SK-N-SH (cell line): Measurements from ENCODE around the gene INPP5A.

Experiments used
- CTCF ChIP-seq: fragments of 200-600 bp; sonication (generic); IDR thresholded peaks from 2 replicates; pipeline ENCODE4 v1.6.1; 2017; ENCODE audit warnings: antibody characterized with exemption, mild to moderate bottlenecking, moderate library complexity
- ELF1 ChIP-seq: IDR thresholded peaks from 2 replicates; pipeline ENCODE4 v1.4.0; 2012
- EP300 ChIP-seq, 2 experiments: IDR thresholded peaks; 2 replicates each; pipeline versions ENCODE4 v1.4.0 to v1.6.1; 2012; ENCODE audit warnings: borderline replicate concordance in 1 of 2, low read depth in 1 of 2, low read length in 1 of 2
- EZH2phosphoT487 ChIP-seq: fragments of 200-600 bp; sonication (generic); IDR thresholded peaks from 2 replicates; pipeline ENCODE4 v1.6.1; 2017; ENCODE audit warnings: low read depth, mixed run types, mild to moderate bottlenecking, antibody characterized with exemption, moderate library complexity, borderline replicate concordance
- GATA2 ChIP-seq: sonication (generic); formaldehyde crosslinking; IDR thresholded peaks from 2 replicates; pipeline ENCODE4 v1.5.0; 2020; ENCODE audit warnings: mild to moderate bottlenecking, missing genetic modification reagents
- POLR2AphosphoS5 ChIP-seq: IDR thresholded peaks from 2 replicates; pipeline ENCODE4 v1.6.1; 2012; ENCODE audit warnings: low read depth, low read length
- RCOR1 ChIP-seq: fragments of 150-350 bp; IDR thresholded peaks from 2 replicates; pipeline ENCODE4 v1.6.1; 2017; ENCODE audit warnings: antibody characterized with exemption, low read length
- REST ChIP-seq: IDR thresholded peaks from 2 replicates; pipeline ENCODE4 v1.6.1; 2012; ENCODE audit warnings: mild to moderate bottlenecking, low read depth, low read length, moderate library complexity
- SMC3 ChIP-seq: IDR thresholded peaks from 2 replicates; pipeline ENCODE4 v1.6.1; 2012; ENCODE audit warnings: low read depth, low read length, improper control_type of control experiment
- TAF1 ChIP-seq: IDR thresholded peaks from 2 replicates; pipeline ENCODE4 v1.6.1; 2012; ENCODE audit warnings: low read depth, mild to moderate bottlenecking, low read length, moderate library complexity, borderline replicate concordance
- YY1 ChIP-seq: IDR thresholded peaks from 2 replicates; pipeline ENCODE4 v1.4.0; 2012; ENCODE audit warnings: low read depth, mild to moderate bottlenecking
- TF ChIP-seq, protein P1 (sequence below): IDR thresholded peaks from 2 replicates; pipeline ENCODE4 v1.4.0; 2012; ENCODE audit warnings: low read depth
- TF ChIP-seq, protein P2 (sequence below): fragments of 150-350 bp; IDR thresholded peaks from 2 replicates; pipeline ENCODE4 v1.6.1; 2017; ENCODE audit warnings: antibody characterized with exemption, low read length, low read depth, borderline replicate concordance

GRCh38 chr10:132814469-132814856 is 276.9 kb downstream of the INPP5A start:
- TF ChIP-seq EZH2phosphoT487 = no peak
- no peak for TF ChIP-seq CTCF
- TF ChIP-seq, protein P1, sequence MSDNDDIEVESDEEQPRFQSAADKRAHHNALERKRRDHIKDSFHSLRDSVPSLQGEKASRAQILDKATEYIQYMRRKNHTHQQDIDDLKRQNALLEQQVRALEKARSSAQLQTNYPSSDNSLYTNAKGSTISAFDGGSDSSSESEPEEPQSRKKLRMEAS = no peak
- TF ChIP-seq ELF1 = no peak
- TF ChIP-seq EP300 (IDR thresholded peaks at IDR 0.05; ENCODE audit: borderline replicate concordance in 1 of 2, low read depth in 1 of 2, low read length in 1 of 2) = no peak
- no peak for TF ChIP-seq POLR2AphosphoS5
- no peak for TF ChIP-seq REST
- no peak for TF ChIP-seq SMC3
- no peak for TF ChIP-seq YY1
- TF ChIP-seq RCOR1 = no peak
- TF ChIP-seq, protein P2, sequence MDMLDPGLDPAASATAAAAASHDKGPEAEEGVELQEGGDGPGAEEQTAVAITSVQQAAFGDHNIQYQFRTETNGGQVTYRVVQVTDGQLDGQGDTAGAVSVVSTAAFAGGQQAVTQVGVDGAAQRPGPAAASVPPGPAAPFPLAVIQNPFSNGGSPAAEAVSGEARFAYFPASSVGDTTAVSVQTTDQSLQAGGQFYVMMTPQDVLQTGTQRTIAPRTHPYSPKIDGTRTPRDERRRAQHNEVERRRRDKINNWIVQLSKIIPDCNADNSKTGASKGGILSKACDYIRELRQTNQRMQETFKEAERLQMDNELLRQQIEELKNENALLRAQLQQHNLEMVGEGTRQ = no peak
- no peak for TF ChIP-seq GATA2
- no peak for TF ChIP-seq TAF1
